SK-N-SH (cell line): ENCODE measurements around the gene LDLRAD1. TPM values are rescaled to one million over a fixed set of nuclear protein-coding genes. Genes with fewer than 3 reads are reported as not detected.

ENCODE experiments used
- CTCF ChIA-PET: fragments of 300-600, 350-600 bp; formaldehyde crosslinking; extraction: SDS; loops from one replicate; lab custom pipeline; 2021; lab: Yijun Ruan, JAX
- POLR2A ChIA-PET: fragments of 350-600 bp; sonication (Branson Sonifier 250); formaldehyde crosslinking; extraction: SDS; loops from one replicate; lab custom pipeline; 2020; ENCODE audit warnings: antibody characterized with exemption, inconsistent platforms; lab: Yijun Ruan, JAX
- DNase-seq: peaks from one replicate; pipeline ENCODE4 v3.0.0; 2012
- H2AFZ ChIP-seq: fragments of 200-600 bp; sonication (generic); 2 replicates; pipeline ENCODE4 v1.8.1; 2016; ENCODE audit warnings: antibody characterized with exemption, mild to moderate bottlenecking, low read depth
- H3F3A ChIP-seq: fragments of 200-600 bp; sonication (generic); replicated peaks from 2 replicates; pipeline ENCODE3; 2016; ENCODE audit warnings: antibody characterized with exemption, mild to moderate bottlenecking; ENCODE audit not compliant: insufficient read depth
- H3K27ac ChIP-seq, 2 experiments: fragments of 200-500 bp in 1 of 2; fragments of 200-600 bp in 1 of 2; sonication (Bioruptor generic) in 1 of 2; sonication (generic), shearing (Covaris generic) in 1 of 2; 2 replicates each; pipeline versions ENCODE4 v1.5.1 to v1.6.1; 2014 to 2016; ENCODE audit warnings: low read depth in 2 of 2, inconsistent platforms in 1 of 2, low read length in 1 of 2, mild to moderate bottlenecking in 1 of 2, mixed read lengths in 1 of 2
- H3K27me3 ChIP-seq: fragments of 200-600 bp; sonication (generic), shearing (Covaris generic); 2 replicates; pipeline ENCODE4 v1.6.1; 2016; ENCODE audit warnings: mixed run types; ENCODE audit not compliant: insufficient read depth
- H3K36me3 ChIP-seq, 2 experiments: fragments of 200-500 bp in 1 of 2; fragments of 200-600 bp in 1 of 2; sonication (Bioruptor generic) in 1 of 2; sonication (generic) in 1 of 2; replicated peaks in 1 of 2; 2 replicates each; pipeline versions ENCODE3 to v1.5.1; 2014 to 2016; ENCODE audit warnings: low read length in 1 of 2, mild to moderate bottlenecking in 1 of 2; ENCODE audit not compliant: insufficient read depth in 2 of 2, control insufficient read depth in 1 of 2
- H3K4me1 ChIP-seq, 2 experiments: fragments of 200-500 bp in 1 of 2; fragments of 200-600 bp in 1 of 2; sonication (Bioruptor generic) in 1 of 2; sonication (generic), shearing (Covaris generic) in 1 of 2; 2 replicates each; pipeline versions ENCODE4 v1.5.1 to v1.6.1; 2014 to 2016; ENCODE audit warnings: low read depth in 1 of 2, low read length in 1 of 2, mixed run types in 1 of 2; ENCODE audit not compliant: insufficient read depth in 2 of 2, control insufficient read depth in 1 of 2
- H3K4me2 ChIP-seq: fragments of 200-600 bp; sonication (generic), shearing (Covaris generic); 2 replicates; pipeline ENCODE4 v1.6.1; 2017; ENCODE audit warnings: mixed run types
- H3K4me3 ChIP-seq, 2 experiments: fragments of 200-500 bp in 1 of 2; fragments of 200-600 bp in 1 of 2; sonication (Bioruptor generic) in 1 of 2; sonication (generic), shearing (Covaris generic) in 1 of 2; 2 replicates each; pipeline versions ENCODE4 v1.5.1 to v1.8.1; 2014 to 2016; ENCODE audit warnings: low read depth in 2 of 2, inconsistent platforms in 1 of 2, low read length in 1 of 2, mild to moderate bottlenecking in 1 of 2, mixed read lengths in 1 of 2, moderate library complexity in 1 of 2
- H3K79me2 ChIP-seq: fragments of 200-600 bp; sonication (generic); 2 replicates; pipeline ENCODE4 v1.8.1; 2017; ENCODE audit warnings: mild to moderate bottlenecking; ENCODE audit not compliant: insufficient read depth
- H3K9ac ChIP-seq: fragments of 200-600 bp; sonication (generic); 2 replicates; pipeline ENCODE4 v1.6.1; 2017; ENCODE audit warnings: mixed run types
- H3K9me2 ChIP-seq: fragments of 200-600 bp; sonication (generic); 2 replicates; pipeline ENCODE4 v1.6.1; 2017; ENCODE audit warnings: mixed run types
- H3K9me3 ChIP-seq: fragments of 200-600 bp; sonication (generic); 2 replicates; pipeline ENCODE4 v1.6.1; 2017; ENCODE audit warnings: mixed run types, mild to moderate bottlenecking, moderate library complexity
- H4K20me1 ChIP-seq: fragments of 200-600 bp; sonication (generic); 2 replicates; pipeline ENCODE4 v1.6.1; 2017; ENCODE audit warnings: mild to moderate bottlenecking, mixed run types; ENCODE audit not compliant: insufficient read depth
- CHD2 ChIP-seq: fragments of 150-350 bp; IDR thresholded peaks from 2 replicates; pipeline ENCODE4 v1.6.1; 2018; ENCODE audit warnings: low read length; ENCODE audit not compliant: partially characterized antibody
- EP300 ChIP-seq, 2 experiments: IDR thresholded peaks; 2 replicates each; pipeline versions ENCODE4 v1.4.0 to v1.6.1; 2012; ENCODE audit warnings: borderline replicate concordance in 1 of 2, low read depth in 1 of 2, low read length in 1 of 2
- MXI1 ChIP-seq: IDR thresholded peaks from 2 replicates; pipeline ENCODE4 v1.6.1; 2012; ENCODE audit warnings: mild to moderate bottlenecking, low read depth, low read length, improper control_type of control experiment
- POLR2AphosphoS5 ChIP-seq: IDR thresholded peaks from 2 replicates; pipeline ENCODE4 v1.6.1; 2012; ENCODE audit warnings: low read depth, low read length
- RCOR1 ChIP-seq: fragments of 150-350 bp; IDR thresholded peaks from 2 replicates; pipeline ENCODE4 v1.6.1; 2017; ENCODE audit warnings: antibody characterized with exemption, low read length
- RFX5 ChIP-seq: IDR thresholded peaks from 2 replicates; pipeline ENCODE4 v1.6.1; 2012; ENCODE audit warnings: mild to moderate bottlenecking, improper control_type of control experiment, low read length
- USF1 ChIP-seq: IDR thresholded peaks from 2 replicates; pipeline ENCODE4 v1.4.0; 2012; ENCODE audit warnings: low read depth, borderline replicate concordance
- USF2 ChIP-seq: fragments of 150-350 bp; IDR thresholded peaks from 2 replicates; pipeline ENCODE4 v1.6.1; 2017; ENCODE audit warnings: antibody characterized with exemption, low read length, low read depth, borderline replicate concordance
- ZBTB33 ChIP-seq: IDR thresholded peaks from 2 replicates; pipeline ENCODE4 v1.4.0; 2012; ENCODE audit warnings: low read depth, borderline replicate concordance
- WGBS: methylation state at CpG from one replicate; pipeline ENCODE4 v1.1.6; 2017; ENCODE audit warnings: low lambda C conversion rate; 5-methylcytosine and 5-hydroxymethylcytosine counted together
- polyA plus RNA-seq, 3 experiments: library from polyadenylated mRNA; depleted of rRNA; stranded (reverse); fragments of >200 nt; gene quantifications; 2 replicates each; pipeline ENCODE4 v1.2.3, GENCODE V29; 2012

Gene LDLRAD1
- polyA plus RNA-seq, 1 of the 3 experiments (the other 2 are of a cell fraction) = not detected

- Histone ChIP-seq H3K79me2 (no peaks in the 10 kb centered on the region), H3K27me3 (no peaks in the 10 kb centered on the region), H3K4me2 (no peak overlapping the region), H3K9me2 (no peaks in the 10 kb centered on the region), H3K4me3 (no peak overlapping the region), H3K36me3 (no peaks in the 10 kb centered on the region), H2AFZ (no peak overlapping the region), H3K9ac (no peak overlapping the region), H4K20me1 (no peaks in the 10 kb centered on the region), H3K27ac (no peak overlapping the region), H3F3A (no peaks in the 10 kb centered on the region), H3K9me3 (no peaks in the 10 kb centered on the region), H3K4me1 (no peaks in the 10 kb centered on the region)
- no peak for DNase-seq
- 98% methylated on average over 6 of the region's 6 CpGs for WGBS
- ChIA-PET POLR2A (no interaction called here), CTCF (interaction anchor here (2.2 kb wide), 1 partner anchor 21 kb away, joined by 6 read pairs; no protein-coding TSS in a partner anchor)
- TF ChIP-seq EP300 (IDR thresholded peaks at IDR 0.05; ENCODE audit: borderline replicate concordance in 1 of 2, low read depth in 1 of 2, low read length in 1 of 2) (no peak), USF1 (no peak), RCOR1 (no peak), MXI1 (no peak), RFX5 (no peak), CHD2 (no peak)
Observed at GRCh38 chr1:53981220-53981619, 36.8 kb downstream of the LDLRAD1 start.

GRCh38 chr1:53979712-53980450, 38.1 kb downstream of the LDLRAD1 start:
- Histone ChIP-seq H3K36me3 (no peaks in the 10 kb centered on the region), H3K4me3 (no peak overlapping the region), H3K9me3 (no peaks in the 10 kb centered on the region), H3K27ac (no peak overlapping the region), H3K27me3 (no peaks in the 10 kb centered on the region), H2AFZ (no peak overlapping the region), H3K4me1 (no peaks in the 10 kb centered on the region), H3K9me2 (no peaks in the 10 kb centered on the region), H3K4me2 (no peak overlapping the region), H3K79me2 (no peaks in the 10 kb centered on the region), H4K20me1 (no peaks in the 10 kb centered on the region), H3F3A (no peaks in the 10 kb centered on the region), H3K9ac (no peak overlapping the region)
- no peak for TF ChIP-seq POLR2AphosphoS5
- no peak for TF ChIP-seq ZBTB33
- TF ChIP-seq USF2 = no peak
- no peak for TF ChIP-seq USF1
- DNase-seq = no peak
- WGBS = 90% methylated on average over 13 of the region's 13 CpGs
- ChIA-PET CTCF (interaction anchor here (1.2 to 2.2 kb wide), 2 partner anchors 14 to 20 kb away, joined by 4 to 6 read pairs; no protein-coding TSS in a partner anchor), POLR2A (no interaction called here)
